ENCODE data around the gene SSX2IP.
"Not testable (repeated sequence)": the region's sequence is repeated elsewhere in the genome, so short reads cannot be mapped to it uniquely, and the experiment has no call there.

Gene SSX2IP

DNA sequence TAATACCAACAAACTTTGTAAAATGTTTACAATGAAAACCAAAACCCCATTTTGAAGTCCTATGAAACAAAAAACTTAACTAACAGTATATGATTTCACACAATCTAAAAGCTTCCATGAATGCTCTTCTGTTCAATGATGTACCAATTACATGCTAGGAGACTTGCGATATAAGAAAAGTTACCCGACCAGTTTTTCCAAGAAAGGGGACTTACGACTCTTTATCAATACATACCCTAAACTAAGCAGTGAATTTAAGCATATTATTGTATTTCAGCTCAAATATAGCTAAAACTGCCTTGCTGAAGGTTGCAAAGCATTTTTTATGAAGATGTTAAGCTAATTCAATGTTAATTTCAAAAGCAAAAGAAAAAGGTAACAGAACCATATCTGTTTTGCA lies 15.6 kb downstream of the SSX2IP start:
- Mint-ChIP-seq H3K36me3 (peaks cover 6% of the 10 kb centered on the region), H3K9me3 (no peaks in the 10 kb centered on the region), H3K27ac (no peak overlapping the region), H3K27me3 (no peaks in the 10 kb centered on the region), H3K4me3 (no peak overlapping the region), H3K4me1 (no peaks in the 10 kb centered on the region)
- ATAC-seq, result no peak

DNA sequence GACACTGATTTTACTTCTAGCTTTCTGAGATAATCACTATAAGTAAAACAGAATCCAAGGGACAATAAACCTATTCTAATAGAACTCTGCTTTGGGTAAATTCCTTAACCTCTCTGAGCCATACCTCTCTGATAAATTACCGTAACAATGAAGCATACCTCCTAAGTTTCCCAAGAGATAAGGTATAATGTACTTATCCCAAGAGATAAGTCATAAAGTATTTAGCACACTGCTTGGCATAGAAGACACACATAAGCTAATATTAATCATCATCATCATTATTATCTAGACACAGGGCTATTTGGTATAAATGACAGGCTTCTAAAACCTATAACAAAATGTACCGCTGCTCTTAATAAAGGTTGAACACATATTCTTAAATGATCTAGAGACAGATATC lies 16.2 kb downstream of the SSX2IP start:
- Mint-ChIP-seq H3K9me3 (no peaks in the 10 kb centered on the region), H3K27ac (no peak overlapping the region), H3K4me3 (no peak overlapping the region), H3K36me3 (peaks cover 6% of the 10 kb centered on the region), H3K27me3 (no peaks in the 10 kb centered on the region), H3K4me1 (no peaks in the 10 kb centered on the region)
- ATAC-seq, result no peak

DNA sequence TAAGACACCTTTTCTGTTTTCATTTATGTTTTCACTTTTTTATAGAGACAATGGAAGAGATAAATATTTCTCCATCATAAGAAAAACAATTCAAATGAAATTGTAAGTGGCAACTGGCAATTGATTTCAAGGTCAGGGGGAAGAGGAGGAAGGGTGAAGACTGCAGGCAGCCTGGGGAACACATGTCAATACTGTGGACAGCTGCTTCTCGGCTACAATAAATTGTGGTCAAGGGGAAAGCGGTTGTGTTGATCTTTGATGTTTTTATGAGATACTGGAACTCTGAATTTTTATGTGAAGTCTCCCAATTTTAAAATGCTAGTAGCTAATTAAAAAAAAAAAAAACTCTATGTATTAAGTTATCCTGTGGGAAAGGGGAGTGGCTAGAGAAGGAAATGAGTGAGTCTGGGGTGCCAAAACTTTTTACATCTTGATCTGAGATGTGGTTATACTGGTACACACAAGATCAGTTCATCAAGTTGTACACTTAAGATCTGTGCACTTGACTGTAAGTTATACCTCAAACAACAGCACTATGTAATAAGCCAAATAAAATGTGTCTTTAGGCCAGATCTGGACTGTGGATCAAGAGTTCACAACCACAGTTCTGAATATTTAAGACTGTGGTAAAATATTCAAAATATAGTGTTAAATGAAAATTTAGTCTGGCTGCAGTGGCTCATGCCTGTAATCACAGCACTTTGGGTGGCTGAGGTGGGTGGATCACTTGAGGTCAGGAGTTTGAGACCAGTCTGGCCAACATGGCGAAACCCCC lies 18.0 kb downstream of the SSX2IP start:
- Mint-ChIP-seq H3K4me1 (no peaks in the 10 kb centered on the region), H3K9me3 (no peaks in the 10 kb centered on the region), H3K36me3 (peaks cover 4% of the 10 kb centered on the region), H3K27ac (no peak overlapping the region), H3K27me3 (no peaks in the 10 kb centered on the region), H3K4me3 (no peak overlapping the region)
- no peak for ATAC-seq

DNA sequence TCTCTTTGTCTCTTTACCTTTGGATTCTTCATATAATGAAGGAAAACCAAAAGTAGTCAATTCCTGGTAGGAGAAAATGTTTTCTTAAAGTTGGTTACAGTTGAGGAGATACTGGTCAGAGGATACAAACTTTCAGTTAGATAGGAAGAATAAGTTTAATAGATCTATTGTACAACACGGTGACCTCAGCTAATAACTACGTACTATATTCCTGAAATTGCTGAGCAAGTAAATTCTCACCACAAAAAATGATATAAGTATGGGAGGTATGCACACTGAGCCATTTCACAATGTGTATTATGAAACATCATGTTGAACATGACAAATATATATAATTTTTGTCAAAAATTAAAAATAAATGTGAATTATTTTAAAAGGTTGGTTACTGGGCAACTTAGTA lies 20.4 kb downstream of the SSX2IP start:
- Mint-ChIP-seq H3K4me3 (no peak overlapping the region), H3K4me1 (no peaks in the 10 kb centered on the region), H3K9me3 (no peaks in the 10 kb centered on the region), H3K36me3 (peaks cover 4% of the 10 kb centered on the region), H3K27ac (no peak overlapping the region), H3K27me3 (no peaks in the 10 kb centered on the region)
- no peak for ATAC-seq

DNA sequence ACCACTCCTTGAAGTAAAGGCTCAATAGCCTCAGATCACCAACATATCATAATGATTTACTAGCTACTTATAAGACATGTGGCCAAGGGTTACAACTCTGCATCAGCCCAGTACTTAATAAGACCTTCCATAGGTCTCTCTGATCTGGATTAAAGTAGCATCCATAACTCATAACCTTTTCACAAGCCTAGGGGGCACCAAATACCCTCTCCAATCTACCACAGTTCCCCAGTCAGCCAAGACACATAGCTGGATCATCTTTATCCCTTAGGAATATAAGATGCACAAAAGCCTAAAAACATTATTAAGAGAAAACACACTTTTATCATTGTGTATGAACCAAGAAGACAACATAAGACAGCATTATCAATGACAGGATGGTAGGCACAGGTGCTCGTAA lies 22.1 kb downstream of the SSX2IP start:
- Mint-ChIP-seq H3K27ac (no peak overlapping the region), H3K36me3 (peaks cover 4% of the 10 kb centered on the region), H3K4me1 (no peaks in the 10 kb centered on the region), H3K4me3 (no peak overlapping the region), H3K9me3 (no peaks in the 10 kb centered on the region), H3K27me3 (no peaks in the 10 kb centered on the region)
- no peak for ATAC-seq

DNA sequence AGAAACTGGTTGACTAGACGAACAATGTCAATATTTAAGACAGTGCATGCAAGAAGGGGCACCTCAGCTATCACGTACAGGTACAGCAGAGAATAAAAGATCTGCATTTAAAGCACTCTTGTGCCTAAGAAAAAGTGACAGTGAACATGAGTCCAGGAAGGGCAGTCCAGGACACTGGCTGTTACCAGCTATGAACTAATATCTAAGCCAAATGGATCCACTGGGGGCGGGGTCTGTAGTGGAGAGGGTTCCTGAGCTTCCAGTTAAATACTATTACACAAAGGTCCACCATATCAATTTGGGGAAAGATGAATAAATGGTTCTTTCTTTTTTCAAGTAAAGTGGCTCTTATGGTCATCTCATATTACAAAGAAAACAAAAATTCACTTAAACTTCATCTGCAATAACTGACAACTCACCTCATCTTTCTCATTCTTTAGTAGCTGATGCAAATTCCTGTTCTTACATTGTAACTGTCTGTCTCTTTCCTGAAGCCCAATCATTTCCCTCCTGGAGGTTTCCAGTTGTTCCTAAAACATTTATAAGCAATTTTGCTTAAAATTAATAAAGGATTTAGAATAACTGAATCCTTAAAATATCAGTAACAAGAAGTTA lies 24.5 kb downstream of the SSX2IP start:
- no peak for ATAC-seq
- Mint-ChIP-seq H3K27ac (no peak overlapping the region), H3K4me1 (no peaks in the 10 kb centered on the region), H3K4me3 (no peak overlapping the region), H3K36me3 (peaks cover 4% of the 10 kb centered on the region), H3K27me3 (no peaks in the 10 kb centered on the region), H3K9me3 (no peaks in the 10 kb centered on the region)

DNA sequence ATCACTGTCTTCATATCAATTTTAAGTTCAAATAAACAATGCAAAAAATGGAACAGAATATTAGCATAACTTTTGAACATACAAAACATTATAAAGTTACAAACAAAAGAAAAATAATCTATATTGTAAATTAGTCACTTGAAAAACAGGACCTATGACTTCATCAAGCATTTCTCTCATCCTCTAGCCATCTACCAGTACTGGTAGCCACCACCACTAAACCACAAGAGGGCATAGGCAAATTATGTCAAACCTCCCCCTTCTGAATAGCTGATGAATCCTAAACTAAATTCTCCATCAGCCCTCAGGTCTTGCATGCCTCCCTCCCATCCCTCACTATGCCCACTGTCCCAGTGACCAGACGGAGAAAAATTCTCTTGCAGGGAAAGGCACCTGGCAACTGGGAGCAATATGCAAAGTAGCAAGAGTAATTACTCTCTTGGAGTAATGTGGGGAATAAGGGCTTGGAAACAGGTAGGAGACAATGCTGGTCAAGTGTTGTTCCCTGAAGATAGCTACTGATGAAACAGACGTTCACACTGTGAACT lies 37.1 kb downstream of the SSX2IP start:
- H3K36me3 Mint-ChIP-seq, result peaks cover 28% of the 10 kb centered on the region
- no peak for ATAC-seq
- H3K4me3 Mint-ChIP-seq, result no peak overlapping the region
- no peaks in the 10 kb centered on the region for H3K27me3 Mint-ChIP-seq
- no peak overlapping the region for H3K27ac Mint-ChIP-seq
- no peaks in the 10 kb centered on the region for H3K9me3 Mint-ChIP-seq
- no peaks in the 10 kb centered on the region for H3K4me1 Mint-ChIP-seq

DNA sequence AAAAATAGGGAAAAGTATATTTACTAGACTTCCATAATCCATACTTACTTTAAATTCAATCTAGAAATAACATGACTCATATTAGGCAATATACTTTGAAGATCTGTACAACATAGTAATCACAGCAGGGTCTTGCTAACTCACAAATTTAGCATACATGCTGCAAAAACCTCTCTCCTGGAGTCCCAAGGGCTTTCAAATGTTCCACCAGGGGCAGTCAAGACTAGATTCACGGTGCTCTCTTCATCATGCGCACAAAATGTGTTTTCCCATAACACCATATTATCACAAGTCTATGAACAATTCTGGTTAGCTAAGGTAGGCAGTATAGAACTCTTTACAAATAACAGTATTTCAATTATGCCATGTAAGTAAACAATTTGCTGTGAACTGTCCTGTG lies 45.8 kb downstream of the SSX2IP start:
- Mint-ChIP-seq H3K4me1 (no peaks in the 10 kb centered on the region), H3K4me3 (no peak overlapping the region), H3K9me3 (no peaks in the 10 kb centered on the region), H3K27me3 (no peaks in the 10 kb centered on the region), H3K27ac (no peak overlapping the region), H3K36me3 (peaks cover 4% of the 10 kb centered on the region)
- no peak for ATAC-seq

DNA sequence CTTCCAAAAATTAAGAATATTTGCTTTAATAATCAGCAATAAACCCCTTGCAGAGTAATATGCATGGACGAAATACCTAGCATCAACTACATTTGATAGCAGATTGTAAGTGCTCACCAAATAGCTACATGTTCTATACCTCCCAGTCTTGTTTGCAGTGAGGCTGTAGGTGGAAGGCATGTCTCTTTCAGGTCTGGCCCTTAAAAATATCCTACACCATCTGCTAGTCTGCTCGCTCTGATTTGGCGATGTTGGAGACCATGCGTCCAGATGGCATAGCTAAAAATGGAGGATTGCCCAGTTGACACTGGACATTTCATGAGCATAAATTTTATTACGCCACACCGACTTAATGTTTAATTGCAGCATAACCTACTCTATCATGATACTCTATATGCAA lies 47.1 kb downstream of the SSX2IP start:
- H3K36me3 Mint-ChIP-seq, result no peaks in the 10 kb centered on the region
- no peaks in the 10 kb centered on the region for H3K27me3 Mint-ChIP-seq
- no peak overlapping the region for H3K27ac Mint-ChIP-seq
- H3K9me3 Mint-ChIP-seq, result no peaks in the 10 kb centered on the region
- ATAC-seq, result no peak
- no peaks in the 10 kb centered on the region for H3K4me1 Mint-ChIP-seq
- no peak overlapping the region for H3K4me3 Mint-ChIP-seq

DNA sequence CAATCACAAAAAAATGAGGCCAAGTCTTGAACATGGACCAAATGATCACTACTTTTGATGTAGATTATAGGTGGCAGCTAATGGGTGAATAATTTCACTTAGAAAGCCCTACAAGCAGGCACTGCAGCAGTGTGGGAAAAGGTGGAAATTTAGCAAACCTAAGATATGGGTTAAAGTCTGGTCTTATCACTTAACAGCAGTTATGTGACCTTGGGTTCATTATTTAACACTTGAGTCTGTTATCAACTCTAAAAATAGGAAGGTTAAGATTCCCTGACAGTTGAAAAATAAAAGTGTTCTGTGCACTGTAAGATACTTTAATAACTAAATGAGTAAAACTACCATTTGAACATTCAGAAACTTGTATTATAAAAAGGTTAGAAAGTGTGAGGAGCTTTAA lies 47.5 kb downstream of the SSX2IP start:
- Mint-ChIP-seq H3K4me1 (no peaks in the 10 kb centered on the region), H3K27ac (no peak overlapping the region), H3K9me3 (no peaks in the 10 kb centered on the region), H3K27me3 (no peaks in the 10 kb centered on the region), H3K4me3 (no peak overlapping the region), H3K36me3 (no peaks in the 10 kb centered on the region)
- ATAC-seq, result no peak

DNA sequence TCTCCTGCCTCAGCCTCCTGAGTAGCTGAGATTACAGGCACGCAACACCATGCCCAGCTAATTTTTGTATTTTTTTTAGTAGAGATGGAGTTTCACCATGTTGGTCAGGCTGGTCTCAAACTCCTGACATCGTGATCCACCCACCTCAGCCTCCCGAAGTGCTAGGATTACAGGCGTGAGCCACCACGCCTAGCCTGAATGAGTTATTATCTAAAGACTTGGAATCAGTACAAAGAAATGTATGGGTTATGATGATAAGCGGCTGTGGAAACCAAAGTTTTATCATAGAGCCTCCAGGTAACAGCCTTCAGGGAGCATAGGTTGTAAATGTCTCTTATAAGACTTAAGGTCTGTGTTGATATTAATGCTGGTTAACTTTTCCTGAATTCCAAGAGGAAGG lies 50.5 kb downstream of the SSX2IP start:
- not testable (repeated sequence) for H3K27ac Mint-ChIP-seq, H3K27me3 Mint-ChIP-seq, ATAC-seq, H3K4me1 Mint-ChIP-seq, H3K9me3 Mint-ChIP-seq, H3K36me3 Mint-ChIP-seq, H3K4me3 Mint-ChIP-seq

DNA sequence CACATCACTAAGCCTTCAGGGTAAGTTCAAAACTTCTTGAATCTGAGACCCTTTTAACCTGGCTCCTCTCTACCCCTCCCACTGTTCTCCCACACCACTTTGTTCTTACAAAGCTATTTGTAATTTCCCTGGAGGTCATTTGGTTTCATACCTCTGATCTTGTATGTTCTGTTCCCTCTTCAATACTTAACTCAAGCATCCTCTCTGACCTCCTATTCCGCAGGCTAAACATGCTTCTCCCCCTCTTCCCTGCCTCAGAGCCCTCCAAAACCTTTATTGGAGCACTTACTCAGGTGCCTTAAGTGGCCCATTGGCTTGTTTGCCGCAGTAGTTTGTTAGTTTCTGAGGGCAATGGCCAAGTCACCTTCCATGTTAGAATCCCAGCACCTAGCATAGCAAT lies 54.8 kb downstream of the SSX2IP start:
- peaks cover 9% of the 10 kb centered on the region for H3K27me3 Mint-ChIP-seq
- no peaks in the 10 kb centered on the region for H3K36me3 Mint-ChIP-seq
- no peak overlapping the region for H3K4me3 Mint-ChIP-seq
- H3K27ac Mint-ChIP-seq, result no peak overlapping the region
- H3K9me3 Mint-ChIP-seq, result no peaks in the 10 kb centered on the region
- no peaks in the 10 kb centered on the region for H3K4me1 Mint-ChIP-seq
- no peak for ATAC-seq

DNA sequence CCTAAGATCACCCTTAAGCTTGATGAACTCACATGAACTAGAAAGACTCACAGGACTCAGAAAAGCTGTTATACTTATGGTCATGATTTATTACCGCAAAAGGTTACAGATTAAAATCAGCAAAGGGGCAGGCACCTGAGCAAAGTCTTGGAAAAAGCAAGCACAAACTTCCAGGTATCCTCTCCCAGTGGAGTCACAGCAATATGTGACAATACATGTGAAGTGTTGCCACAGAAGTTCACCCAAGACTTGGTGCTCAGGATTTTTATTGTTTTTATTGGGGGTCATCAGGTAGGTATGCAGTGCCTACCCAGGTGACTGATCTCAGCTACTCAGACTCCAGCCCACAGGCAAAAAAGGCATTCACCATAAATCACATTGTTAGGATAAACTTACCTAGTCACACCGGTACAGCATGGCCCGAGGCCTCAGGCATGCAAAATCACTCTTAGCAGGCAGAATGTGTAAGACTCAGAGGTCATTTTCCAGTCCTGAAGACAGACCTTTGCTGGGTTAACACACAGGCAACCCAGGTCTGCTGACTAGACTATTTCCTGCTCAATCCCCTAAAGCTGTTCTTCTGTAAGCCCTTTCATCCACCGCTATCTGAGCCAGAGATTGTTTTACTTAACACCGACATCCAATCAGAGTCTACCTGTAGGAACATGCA lies 55.6 kb downstream of the SSX2IP start:
- peaks cover 9% of the 10 kb centered on the region for H3K27me3 Mint-ChIP-seq
- H3K4me3 Mint-ChIP-seq, result no peak overlapping the region
- H3K4me1 Mint-ChIP-seq, result no peaks in the 10 kb centered on the region
- no peaks in the 10 kb centered on the region for H3K36me3 Mint-ChIP-seq
- no peak for ATAC-seq
- H3K9me3 Mint-ChIP-seq, result no peaks in the 10 kb centered on the region
- no peak overlapping the region for H3K27ac Mint-ChIP-seq

DNA sequence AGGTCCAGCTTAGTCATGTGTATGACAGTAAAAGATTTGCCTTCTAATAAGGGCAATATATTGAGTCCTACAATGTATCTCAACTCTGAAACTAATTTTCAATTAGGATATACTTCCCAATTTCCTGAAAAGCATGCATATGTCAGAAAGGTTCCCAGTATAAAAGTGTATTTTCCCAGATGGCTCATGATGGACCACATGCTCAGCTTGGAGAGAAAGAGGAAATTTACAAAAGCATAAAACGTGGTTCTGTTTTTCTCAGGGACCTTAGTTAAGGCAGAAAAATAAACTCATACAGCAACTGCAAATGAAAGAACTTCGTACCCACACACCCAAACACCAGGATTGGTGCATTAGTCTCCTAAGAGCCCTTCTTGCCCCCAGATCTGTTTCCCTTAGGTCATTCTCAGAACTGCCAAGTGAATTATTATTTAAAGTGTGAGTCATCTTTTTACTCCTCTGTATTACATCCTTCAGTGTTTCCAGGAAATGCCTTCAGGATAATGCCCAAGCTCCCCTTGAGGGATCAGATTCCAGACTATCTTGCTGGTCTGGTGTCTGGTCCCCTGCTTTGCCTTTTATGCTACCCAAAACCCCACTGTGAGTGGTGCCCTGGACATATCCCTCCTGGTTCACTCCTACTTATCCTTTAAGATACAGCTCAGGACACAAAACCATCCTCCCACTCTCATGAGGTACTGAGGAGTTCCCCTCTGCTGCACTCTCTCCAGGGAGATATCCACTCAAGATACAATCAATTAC lies 57.4 kb downstream of the SSX2IP start:
- H3K4me3 Mint-ChIP-seq, result no peak overlapping the region
- H3K36me3 Mint-ChIP-seq, result no peaks in the 10 kb centered on the region
- no peak overlapping the region for H3K27ac Mint-ChIP-seq
- H3K9me3 Mint-ChIP-seq, result no peaks in the 10 kb centered on the region
- no peaks in the 10 kb centered on the region for H3K4me1 Mint-ChIP-seq
- peaks cover 9% of the 10 kb centered on the region for H3K27me3 Mint-ChIP-seq
- peak; percentile 31 for ATAC-seq

DNA sequence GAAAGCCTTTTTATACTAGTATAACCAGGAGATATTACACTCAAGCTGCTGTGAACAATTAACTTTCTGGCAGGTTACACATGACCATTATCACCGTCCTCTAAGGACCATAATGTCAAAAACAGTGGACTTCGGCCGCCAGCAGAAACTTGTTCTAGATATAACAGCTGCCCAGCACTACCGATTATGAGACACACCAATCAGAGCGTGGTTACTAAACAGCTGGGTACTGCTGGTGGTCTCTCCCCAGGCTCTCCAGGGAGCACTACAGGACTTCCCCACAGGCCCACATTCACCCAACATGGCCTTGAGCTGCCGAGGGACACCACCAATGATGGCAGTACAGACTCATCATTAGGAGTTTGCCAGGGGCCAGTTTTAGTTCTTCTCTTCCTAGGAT lies 58.1 kb downstream of the SSX2IP start:
- H3K4me3 Mint-ChIP-seq, result no peak overlapping the region
- no peaks in the 10 kb centered on the region for H3K36me3 Mint-ChIP-seq
- no peaks in the 10 kb centered on the region for H3K4me1 Mint-ChIP-seq
- peaks cover 9% of the 10 kb centered on the region for H3K27me3 Mint-ChIP-seq
- H3K27ac Mint-ChIP-seq, result no peak overlapping the region
- no peaks in the 10 kb centered on the region for H3K9me3 Mint-ChIP-seq
- no peak for ATAC-seq

Data from stimulated activated memory B cell treated with anti-CD40 and anti-IgM and Interleukin-4, amounts not matched to agents 10 μg/mL and 1 μg/mL and 100 μg/mL, for 72 hours (primary cell).